Type B pancreatic cell (in vitro differentiated cells): ENCODE results near the gene MRPS12. TPM values are rescaled to one million over a fixed set of nuclear protein-coding genes. Genes with fewer than 3 reads are reported as not detected.
A peak's percentile ranks its signal among the peaks of the same experiment; 100 is the strongest.

Experiments used
- DNase-seq: peaks from one replicate; pipeline ENCODE4 v3.0.0; 2021; ENCODE audit warnings: mixed read lengths; ENCODE audit not compliant: unreplicated experiment; ENCODE audit errors: extremely low spot score
- H3K27ac Mint-ChIP-seq: 2 replicates; pipeline ENCODE4 v1.8.0; 2021; ENCODE audit warnings: mild to moderate bottlenecking, mixed read lengths
- H3K27me3 Mint-ChIP-seq: 2 replicates; pipeline ENCODE4 v1.8.0; 2021; ENCODE audit warnings: mixed read lengths
- H3K36me3 Mint-ChIP-seq: 2 replicates; pipeline ENCODE4 v1.8.0; 2021; ENCODE audit warnings: mixed read lengths
- H3K4me1 Mint-ChIP-seq: one replicate; pipeline ENCODE4 v1.8.0; 2021; ENCODE audit warnings: mixed read lengths; ENCODE audit not compliant: unreplicated experiment
- H3K4me3 Mint-ChIP-seq: 2 replicates; pipeline ENCODE4 v1.8.0; 2021; ENCODE audit warnings: mild to moderate bottlenecking, mixed read lengths
- H3K9me3 Mint-ChIP-seq: 2 replicates; pipeline ENCODE4 v1.8.0; 2021; ENCODE audit warnings: mixed read lengths
- CTCF ChIP-seq: fragments of 200-600 bp; sonication (generic); conservative IDR thresholded peaks from 2 replicates; pipeline ENCODE4 v1.5.0; 2021; ENCODE audit warnings: antibody characterized with exemption, mild to moderate bottlenecking
- total RNA-seq: library from RNA; stranded (reverse); gene quantifications from 2 replicates; pipeline ENCODE4 v1.2.1, GENCODE V29; 2021; ENCODE audit warnings: low replicate concordance

Gene MRPS12
- total RNA-seq, 1 donor from 2014 or later: 45.6 TPM

- Mint-ChIP-seq H3K4me3 (no peak overlapping the region), H3K27me3 (no peaks in the 10 kb centered on the region), H3K4me1 (peaks cover 5% of the 10 kb centered on the region), H3K36me3 (peaks cover 6% of the 10 kb centered on the region), H3K27ac (peak overlapping the region; percentile 46), H3K9me3 (no peaks in the 10 kb centered on the region)
- TF ChIP-seq CTCF: no peak
- DNase-seq: no peak
These were observed 25.9 kb upstream of the MRPS12 start for GRCh38 chr19:38904581-38905539.

- Mint-ChIP-seq H3K9me3 (no peaks in the 10 kb centered on the region), H3K27ac (no peak overlapping the region), H3K36me3 (peaks cover 6% of the 10 kb centered on the region), H3K4me3 (no peak overlapping the region), H3K4me1 (peaks cover 4% of the 10 kb centered on the region), H3K27me3 (no peaks in the 10 kb centered on the region)
- no peak for TF ChIP-seq CTCF
- DNase-seq: no peak
These were observed 25.1 kb upstream of the MRPS12 start for GRCh38 chr19:38905620-38906019.

- no peaks in the 10 kb centered on the region for H3K9me3 Mint-ChIP-seq
- H3K36me3 Mint-ChIP-seq: peaks cover 6% of the 10 kb centered on the region
- H3K27ac Mint-ChIP-seq: no peak overlapping the region
- H3K27me3 Mint-ChIP-seq: no peaks in the 10 kb centered on the region
- TF ChIP-seq CTCF: no peak
- no peaks in the 10 kb centered on the region for H3K4me1 Mint-ChIP-seq
- H3K4me3 Mint-ChIP-seq: no peak overlapping the region
- DNase-seq: no peak
These were observed 23.5 kb upstream of the MRPS12 start for GRCh38 chr19:38907227-38907626.

GRCh38 chr19:38907670-38908069 lies 23.1 kb upstream of the MRPS12 start:
- no peak for DNase-seq
- Mint-ChIP-seq H3K27me3 (no peaks in the 10 kb centered on the region), H3K4me3 (no peak overlapping the region), H3K36me3 (peaks cover 6% of the 10 kb centered on the region), H3K9me3 (no peaks in the 10 kb centered on the region), H3K27ac (peak overlapping the region; percentile 47), H3K4me1 (no peaks in the 10 kb centered on the region)
- TF ChIP-seq CTCF: no peak

- no peak overlapping the region for H3K4me3 Mint-ChIP-seq
- H3K27ac Mint-ChIP-seq: no peak overlapping the region
- no peaks in the 10 kb centered on the region for H3K9me3 Mint-ChIP-seq
- no peaks in the 10 kb centered on the region for H3K4me1 Mint-ChIP-seq
- TF ChIP-seq CTCF: no peak
- H3K27me3 Mint-ChIP-seq: no peaks in the 10 kb centered on the region
- peaks cover 8% of the 10 kb centered on the region for H3K36me3 Mint-ChIP-seq
- no peak for DNase-seq
These were observed 21.8 kb upstream of the MRPS12 start for GRCh38 chr19:38908911-38909310.
